K562 (cell line): Measurements from ENCODE around the gene SMAD3. TPM values are rescaled to one million over a fixed set of nuclear protein-coding genes. Genes with fewer than 3 reads are reported as not detected.
A peak's percentile ranks its signal among the peaks of the same experiment; 100 is the strongest.

ENCODE experiments used
- ATAC-seq: fragments of 200-7000 bp; cut with Tn5 transposase; 3 replicates; pipeline ENCODE4 v1.9.1; 2020; ENCODE audit warnings: moderate library complexity
- BruUV-seq: library from RNA; stranded (reverse); fragments of 400-500 nt; replicated peaks from 2 replicates; lab custom pipeline; 2021; lab: Mats Ljungman, UMichigan
- CTCF ChIA-PET: fragments of 300-600 bp; formaldehyde crosslinking; extraction: SDS; loops from one replicate; lab custom pipeline; 2021; ENCODE audit warnings: low intra/inter-chr PET ratio; lab: Yijun Ruan, JAX
- POLR2A ChIA-PET: fragments of 300-600, 350-650 bp; sonication (Branson Sonifier 250); formaldehyde crosslinking; extraction: SDS; loops from one replicate; lab custom pipeline; 2021; ENCODE audit warnings: antibody characterized with exemption, inconsistent platforms; lab: Yijun Ruan, JAX
- DNase-seq, 4 experiments: peaks; one replicate each; pipeline versions ENCODE4 v3.0.0 to v3.0.0-alpha.2; 2011 to 2018; ENCODE audit warnings: low spot score in 3 of 4, mixed read lengths in 3 of 4; ENCODE audit errors: extremely low read depth in 1 of 4
- FAIRE-seq: peaks from 2 replicates; lab custom pipeline; 2011; peaks lifted over from hg19 to GRCh38; lab: Jason Lieb, UNC
- H2AFZ ChIP-seq: 2 replicates; pipeline ENCODE4 v1.6.0; 2011; ENCODE audit warnings: low read depth, low read length, control low read depth, inconsistent platforms
- H3K27ac ChIP-seq: fragments of 200-600 bp; 3 replicates; pipeline ENCODE4 v1.8.0; 2011; ENCODE audit warnings: low read depth, mild to moderate bottlenecking, control low read depth, inconsistent platforms, low read length, moderate library complexity, mixed read lengths; ENCODE audit errors: extremely low read depth
- H3K27me3 ChIP-seq, 2 experiments: fragments of 300-600 bp in 1 of 2; 2 replicates in 1 of 2; 3 replicates in 1 of 2; pipeline versions ENCODE4 v1.6.0 to v1.8.0; 2011; ENCODE audit warnings: inconsistent platforms in 2 of 2, low read length in 2 of 2, mild to moderate bottlenecking in 1 of 2, mixed read lengths in 1 of 2, moderate library complexity in 1 of 2; ENCODE audit not compliant: control insufficient read depth in 2 of 2, insufficient read depth in 2 of 2
- H3K36me3 ChIP-seq: fragments of 300-600 bp; 3 replicates; pipeline ENCODE4 v1.8.0; 2011; ENCODE audit warnings: mild to moderate bottlenecking, low read length, inconsistent platforms; ENCODE audit not compliant: control insufficient read depth, insufficient read depth
- H3K4me1 ChIP-seq, 2 experiments: fragments of 200-600 bp in 1 of 2; replicated peaks in 1 of 2; 2 replicates in 1 of 2; 3 replicates in 1 of 2; pipeline versions ENCODE4 v1.5.1 to v1.8.0; 2011; ENCODE audit warnings: inconsistent platforms in 2 of 2, low read length in 2 of 2, mild to moderate bottlenecking in 1 of 2, mixed read lengths in 1 of 2, moderate library complexity in 1 of 2; ENCODE audit not compliant: control insufficient read depth in 2 of 2, insufficient read depth in 2 of 2
- H3K4me2 ChIP-seq: 2 replicates; pipeline ENCODE4 v1.6.1; 2011; ENCODE audit warnings: low read length, control low read depth, inconsistent platforms, mixed read lengths; ENCODE audit not compliant: insufficient read depth
- H3K4me3 ChIP-seq: fragments of 200-600 bp; sonication (generic), shearing (Covaris generic); 2 replicates; pipeline ENCODE4 v1.5.1; 2016; ENCODE audit warnings: control low read depth, inconsistent platforms
- H3K79me2 ChIP-seq: fragments of 200-600 bp; 3 replicates; pipeline ENCODE4 v1.8.0; 2011; ENCODE audit warnings: low read length, inconsistent platforms; ENCODE audit not compliant: control insufficient read depth, insufficient read depth
- H3K9ac ChIP-seq, 2 experiments: 2 replicates each; pipeline versions ENCODE4 v1.6.0 to v1.6.1; 2011; ENCODE audit warnings: low read depth in 2 of 2, low read length in 2 of 2, control low read depth in 1 of 2, inconsistent platforms in 1 of 2, mild to moderate bottlenecking in 1 of 2, mixed read lengths in 1 of 2; ENCODE audit not compliant: insufficient read depth in 1 of 2
- H3K9me1 ChIP-seq: one replicate; pipeline ENCODE4 v1.6.0; 2011; ENCODE audit warnings: inconsistent platforms, mild to moderate bottlenecking, low read length, moderate library complexity; ENCODE audit not compliant: control insufficient read depth, insufficient read depth
- H3K9me3 ChIP-seq: replicated peaks from 2 replicates; pipeline ENCODE4 v1.5.1; 2011; ENCODE audit warnings: low read depth, low read length, inconsistent platforms; ENCODE audit not compliant: control insufficient read depth, insufficient read depth
- H4K20me1 ChIP-seq: replicated peaks from 2 replicates; pipeline ENCODE4 v1.6.1; 2011; ENCODE audit warnings: low read length, inconsistent platforms, mixed read lengths; ENCODE audit not compliant: control insufficient read depth, insufficient read depth
- BCOR ChIP-seq: fragments of 450-650 bp; IDR thresholded peaks from 2 replicates; pipeline ENCODE4 v1.6.1; 2016
- DMBX1 ChIP-seq: fragments of 250-450 bp; sonication (Bioruptor Pico); IDR thresholded peaks from 2 replicates; pipeline ENCODE4 v1.8.0; 2022; ENCODE audit warnings: inconsistent platforms, mild to moderate bottlenecking, moderate library complexity, borderline replicate concordance
- HDGF ChIP-seq: fragments of 450-650 bp; IDR thresholded peaks from 2 replicates; pipeline ENCODE4 v1.6.1; 2016
- PCBP1 ChIP-seq: fragments of 200-400 bp; formaldehyde crosslinking; IDR thresholded peaks from 2 replicates; pipeline ENCODE4 v1.6.1; 2018; ENCODE audit warnings: mild to moderate bottlenecking, low read depth, low read length; ENCODE audit not compliant: poor library complexity, severe bottlenecking
- ZFP36 ChIP-seq: fragments of 150-350 bp; IDR thresholded peaks from 2 replicates; pipeline ENCODE4 v1.6.1; 2018; ENCODE audit warnings: low read length, low read depth; ENCODE audit not compliant: partially characterized antibody
- WGBS: fragments of 100-300 bp; shearing (Covaris generic); methylation state at CpG from one replicate; pipeline ENCODE4 v1.1.6; 2016; ENCODE audit warnings: low coverage, mixed read lengths; ENCODE audit not compliant: insufficient coverage; ENCODE audit errors: missing lambda C conversion rate; 5-methylcytosine and 5-hydroxymethylcytosine counted together
- in situ Hi-C: fragments of 300-500 bp; cut with MboI; formaldehyde crosslinking; loops from 4 replicates; pipeline ENCODE4 v1.15.0; 2018; ENCODE audit warnings: inconsistent platforms, mixed read lengths
- intact Hi-C: fragments of 100-400 bp; cut with micrococcal nuclease; formaldehyde crosslinking; loops from 2 replicates; pipeline ENCODE4 v1.14.2; 2022
- polyA plus RNA-seq, 8 experiments: library from polyadenylated mRNA; depleted of rRNA in 4 of 8; stranded (reverse) in 5 of 8; unstranded in 3 of 8; fragments of >200 nt; fragmentation: Nextera tagmentation in 2 of 8; fragmentation: Illumina TruSeq in 1 of 8; extraction: Ambion mirVana in 2 of 8; extraction: Trizol in 1 of 8; gene quantifications; 2 replicates each; pipeline versions ENCODE4 v1.2.1 to v1.2.3, GENCODE V29; 2011 to 2014; ENCODE audit warnings: inconsistent platforms in 1 of 8, missing spikeins in 1 of 8
- total RNA-seq, 7 experiments: library from RNA; depleted of rRNA in 6 of 7; stranded (reverse); fragments of >200 nt in 6 of 7; fragmentation: Illumina TruSeq in 2 of 7; extraction: Trizol in 2 of 7; gene quantifications; 2 replicates each; pipeline versions ENCODE4 v1.2.1 to v1.2.3, GENCODE V29; 2011 to 2021; ENCODE audit warnings: low replicate concordance in 1 of 7
- TF ChIP-seq, protein P1 (sequence below): fragments of 450-650 bp; formaldehyde crosslinking; IDR thresholded peaks from 2 replicates; pipeline ENCODE4 v1.4.0; 2022; ENCODE audit warnings: missing genetic modification characterization
- TF ChIP-seq, protein P2 (sequence below), 3 experiments: fragments of 200-800 bp in 1 of 3; sonication (Bioruptor generic) in 1 of 3; sonication (generic) in 1 of 3; formaldehyde crosslinking in 1 of 3; IDR thresholded peaks; 2 replicates each; pipeline versions ENCODE4 v1.6.1 to v1.8.0; 2016 to 2022; ENCODE audit warnings: mild to moderate bottlenecking in 2 of 3, missing compliant biosample characterization in 2 of 3, missing genetic modification characterization in 2 of 3, missing genetic modification reagents in 1 of 3
- TF ChIP-seq, protein P3 (sequence below): fragments of 450-650 bp; IDR thresholded peaks from 2 replicates; pipeline ENCODE4 v1.6.1; 2017; ENCODE audit warnings: antibody characterized with exemption, mild to moderate bottlenecking

SMAD3 gene
- total and polyA plus RNA-seq, 9 of the 15 experiments (the other 6 are each of a cell fraction or from before 2014, with no cell fraction given) = 4.3 to 39.2 (median 11.1) TPM

DNA sequence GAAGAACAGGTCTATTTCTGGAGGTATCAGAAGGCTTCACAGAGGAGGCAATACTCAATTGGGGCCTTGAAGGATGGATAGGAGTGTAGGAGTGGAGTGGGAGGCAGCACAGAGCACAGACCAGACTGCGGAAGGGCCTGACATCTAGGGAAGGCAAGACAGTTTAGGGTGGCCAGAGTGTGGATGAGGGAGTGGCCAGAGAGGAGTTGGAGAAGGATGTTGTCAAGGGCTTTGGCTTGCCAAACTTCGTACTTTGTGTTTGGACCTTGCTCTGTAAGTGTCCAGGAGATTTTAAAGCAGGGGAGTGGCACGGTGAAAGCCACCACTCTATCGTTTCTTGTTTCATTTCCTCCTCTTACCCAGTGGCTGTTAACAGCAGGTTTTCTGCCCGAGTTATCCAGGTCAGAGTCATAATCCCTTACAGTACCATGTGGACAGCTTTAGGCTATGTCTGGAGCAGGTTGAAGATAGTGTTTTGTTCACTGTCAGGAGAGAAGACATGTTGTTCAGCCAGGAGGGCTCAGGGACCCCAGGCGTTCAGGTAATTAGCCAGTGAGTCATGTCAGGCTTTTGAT, 12.3 kb downstream of the SMAD3 start:
- Histone ChIP-seq H3K9me3 (peaks cover 5% of the 10 kb centered on the region; the same call in 1 of the 2 replicates), H3K9ac (peak overlapping the region; percentile 38 to 70; a peak in 2 of 4 replicates), H3K36me3 (peaks cover 26% of the 10 kb centered on the region; the same call in 2 of the 3 replicates), H3K4me1 (peaks cover 15 to 73% of the 10 kb centered on the region in 2 experiments), H4K20me1 (no peaks in the 10 kb centered on the region), H3K27me3 (no peaks in the 10 kb centered on the region), H3K4me2 (peak overlapping the region; percentile 5; the same call in 1 of the 2 replicates), H3K79me2 (peaks cover 92% of the 10 kb centered on the region), H3K9me1 (no peaks in the 10 kb centered on the region), H3K4me3 (no peak overlapping the region), H2AFZ (no peak overlapping the region), H3K27ac (peak overlapping the region; percentile 87; the same call in 2 of the 3 replicates)
- in situ Hi-C loops (no loop called here), intact Hi-C loops (no loop called here)
- CTCF ChIA-PET = no interaction called here
- POLR2A ChIA-PET = interaction anchor here (0.8 to 2.2 kb wide), 3 partner anchors 11 to 44 kb away, joined by 3 to 6 read pairs (median 4); no protein-coding TSS in a partner anchor
- DNase-seq (no peak), FAIRE-seq (no peak), ATAC-seq (peak; percentile 43)
- TF ChIP-seq ZFP36 = peak; percentile 74
- TF ChIP-seq, protein P1, sequence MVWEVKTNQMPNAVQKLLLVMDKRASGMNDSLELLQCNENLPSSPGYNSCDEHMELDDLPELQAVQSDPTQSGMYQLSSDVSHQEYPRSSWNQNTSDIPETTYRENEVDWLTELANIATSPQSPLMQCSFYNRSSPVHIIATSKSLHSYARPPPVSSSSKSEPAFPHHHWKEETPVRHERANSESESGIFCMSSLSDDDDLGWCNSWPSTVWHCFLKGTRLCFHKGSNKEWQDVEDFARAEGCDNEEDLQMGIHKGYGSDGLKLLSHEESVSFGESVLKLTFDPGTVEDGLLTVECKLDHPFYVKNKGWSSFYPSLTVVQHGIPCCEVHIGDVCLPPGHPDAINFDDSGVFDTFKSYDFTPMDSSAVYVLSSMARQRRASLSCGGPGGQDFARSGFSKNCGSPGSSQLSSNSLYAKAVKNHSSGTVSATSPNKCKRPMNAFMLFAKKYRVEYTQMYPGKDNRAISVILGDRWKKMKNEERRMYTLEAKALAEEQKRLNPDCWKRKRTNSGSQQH (CRISPR knock-in tag) = 0 out of 2 replicates have a peak, but pooled peaks have one; percentile 30
- no peak for TF ChIP-seq PCBP1
- TF ChIP-seq, protein P2, sequence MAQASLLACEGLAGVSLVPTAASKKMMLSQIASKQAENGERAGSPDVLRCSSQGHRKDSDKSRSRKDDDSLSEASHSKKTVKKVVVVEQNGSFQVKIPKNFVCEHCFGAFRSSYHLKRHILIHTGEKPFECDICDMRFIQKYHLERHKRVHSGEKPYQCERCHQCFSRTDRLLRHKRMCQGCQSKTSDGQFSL (CRISPR knock-in tag; IDR thresholded peaks at IDR 0.05) = no peak
- TF ChIP-seq, protein P2 (tag; IDR thresholded peaks at IDR 0.05) = no peak
- 0 out of 2 replicates have a peak, but pooled peaks have one; percentile 9 for TF ChIP-seq BCOR
- peak; percentile 17; the same call in 1 of the 2 replicates for TF ChIP-seq DMBX1
- TF ChIP-seq HDGF = 0 out of 2 replicates have a peak, but pooled peaks have one; percentile 46
- TF ChIP-seq, protein P3, sequence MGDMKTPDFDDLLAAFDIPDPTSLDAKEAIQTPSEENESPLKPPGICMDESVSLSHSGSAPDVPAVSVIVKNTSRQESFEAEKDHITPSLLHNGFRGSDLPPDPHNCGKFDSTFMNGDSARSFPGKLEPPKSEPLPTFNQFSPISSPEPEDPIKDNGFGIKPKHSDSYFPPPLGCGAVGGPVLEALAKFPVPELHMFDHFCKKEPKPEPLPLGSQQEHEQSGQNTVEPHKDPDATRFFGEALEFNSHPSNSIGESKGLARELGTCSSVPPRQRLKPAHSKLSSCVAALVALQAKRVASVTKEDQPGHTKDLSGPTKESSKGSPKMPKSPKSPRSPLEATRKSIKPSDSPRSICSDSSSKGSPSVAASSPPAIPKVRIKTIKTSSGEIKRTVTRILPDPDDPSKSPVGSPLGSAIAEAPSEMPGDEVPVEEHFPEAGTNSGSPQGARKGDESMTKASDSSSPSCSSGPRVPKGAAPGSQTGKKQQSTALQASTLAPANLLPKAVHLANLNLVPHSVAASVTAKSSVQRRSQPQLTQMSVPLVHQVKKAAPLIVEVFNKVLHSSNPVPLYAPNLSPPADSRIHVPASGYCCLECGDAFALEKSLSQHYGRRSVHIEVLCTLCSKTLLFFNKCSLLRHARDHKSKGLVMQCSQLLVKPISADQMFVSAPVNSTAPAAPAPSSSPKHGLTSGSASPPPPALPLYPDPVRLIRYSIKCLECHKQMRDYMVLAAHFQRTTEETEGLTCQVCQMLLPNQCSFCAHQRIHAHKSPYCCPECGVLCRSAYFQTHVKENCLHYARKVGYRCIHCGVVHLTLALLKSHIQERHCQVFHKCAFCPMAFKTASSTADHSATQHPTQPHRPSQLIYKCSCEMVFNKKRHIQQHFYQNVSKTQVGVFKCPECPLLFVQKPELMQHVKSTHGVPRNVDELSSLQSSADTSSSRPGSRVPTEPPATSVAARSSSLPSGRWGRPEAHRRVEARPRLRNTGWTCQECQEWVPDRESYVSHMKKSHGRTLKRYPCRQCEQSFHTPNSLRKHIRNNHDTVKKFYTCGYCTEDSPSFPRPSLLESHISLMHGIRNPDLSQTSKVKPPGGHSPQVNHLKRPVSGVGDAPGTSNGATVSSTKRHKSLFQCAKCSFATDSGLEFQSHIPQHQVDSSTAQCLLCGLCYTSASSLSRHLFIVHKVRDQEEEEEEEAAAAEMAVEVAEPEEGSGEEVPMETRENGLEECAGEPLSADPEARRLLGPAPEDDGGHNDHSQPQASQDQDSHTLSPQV = peak; percentile 15; the same call in 1 of the 2 replicates
- no TSS peak for BruUV-seq
- 37% methylated on average over 6 of the region's 6 CpGs for WGBS
